ENCODE results near the gene GPC6.
A peak's percentile ranks its signal among the peaks of the same experiment; 100 is the strongest.

Gene GPC6

DNA sequence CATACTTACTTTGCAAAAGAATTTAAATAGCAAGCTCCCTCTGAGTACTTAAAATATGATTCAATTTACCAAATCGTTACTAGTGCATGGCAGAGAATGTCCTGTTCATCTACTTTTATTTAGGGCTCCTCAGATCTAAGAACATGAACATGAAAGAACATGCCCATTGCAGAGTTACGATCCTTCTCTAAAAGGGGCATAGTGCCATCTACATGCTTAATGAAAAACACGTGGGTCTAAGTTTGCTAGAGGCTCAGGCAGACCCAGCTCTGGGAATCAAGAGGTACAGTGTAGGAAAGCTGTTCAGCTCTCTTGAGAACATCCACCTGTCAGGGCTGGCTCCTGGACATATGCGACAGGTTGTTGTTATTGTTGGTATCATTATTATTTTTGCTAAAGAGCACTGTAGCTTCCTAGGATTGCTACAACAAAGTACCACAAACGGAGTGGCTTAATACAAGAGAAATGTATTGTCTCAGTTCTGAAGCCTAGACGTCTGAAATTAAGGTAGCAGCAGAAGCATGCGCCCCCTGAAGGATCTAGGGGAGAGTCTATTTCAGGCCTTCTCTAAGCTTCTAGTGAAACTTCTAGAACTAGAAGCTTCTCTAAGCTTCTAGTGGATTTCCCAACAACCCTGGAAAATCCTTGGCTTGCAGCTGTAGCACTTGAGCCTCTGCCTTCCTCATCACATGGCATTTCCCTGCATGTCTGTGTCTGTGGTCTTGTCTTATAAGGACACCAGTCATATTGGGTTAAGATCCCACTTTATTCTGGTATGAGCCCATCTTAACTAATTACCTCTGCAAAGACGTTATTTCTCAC, 1119.0 kb downstream of the GPC6 start:
- DNase-seq (ENCODE audit: low read depth in 2 of 2) = no peak

DNA sequence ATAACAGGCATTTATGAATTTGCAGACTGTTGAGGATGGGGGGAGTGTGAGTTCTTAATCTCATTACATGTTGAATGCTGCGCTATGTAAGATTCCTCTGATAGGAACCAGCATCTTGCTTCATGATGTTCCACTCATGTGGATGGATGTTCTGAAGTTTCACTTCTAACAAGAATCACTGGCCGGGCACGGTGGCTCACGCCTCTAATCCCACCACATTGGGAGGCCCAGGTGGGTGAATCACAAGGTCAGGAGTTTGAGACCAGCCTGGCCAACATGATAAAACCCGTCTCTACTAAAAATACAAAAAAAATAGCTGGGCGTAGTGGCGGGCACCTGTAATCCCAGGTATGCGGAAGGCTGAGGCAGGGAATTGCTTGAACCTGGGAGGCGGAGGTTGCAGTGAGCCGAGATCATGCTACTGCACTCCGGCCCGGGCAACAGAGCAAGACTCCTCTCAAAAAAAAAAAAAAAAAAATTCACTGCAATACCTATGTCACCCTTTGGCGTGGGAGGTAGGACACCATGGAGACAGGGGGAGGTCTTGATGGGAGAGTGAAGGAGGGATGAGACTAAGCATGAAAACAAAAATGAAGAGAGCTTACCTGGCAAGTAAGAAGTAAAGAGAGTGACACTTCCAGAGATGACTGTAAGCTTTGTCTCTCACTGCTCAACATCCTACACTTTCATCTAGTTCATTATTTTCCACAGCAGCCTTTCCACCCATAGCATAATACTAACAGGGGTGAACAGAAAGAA, 1119.8 kb downstream of the GPC6 start:
- DNase-seq (ENCODE audit: low read depth in 2 of 2) = no peak

DNA sequence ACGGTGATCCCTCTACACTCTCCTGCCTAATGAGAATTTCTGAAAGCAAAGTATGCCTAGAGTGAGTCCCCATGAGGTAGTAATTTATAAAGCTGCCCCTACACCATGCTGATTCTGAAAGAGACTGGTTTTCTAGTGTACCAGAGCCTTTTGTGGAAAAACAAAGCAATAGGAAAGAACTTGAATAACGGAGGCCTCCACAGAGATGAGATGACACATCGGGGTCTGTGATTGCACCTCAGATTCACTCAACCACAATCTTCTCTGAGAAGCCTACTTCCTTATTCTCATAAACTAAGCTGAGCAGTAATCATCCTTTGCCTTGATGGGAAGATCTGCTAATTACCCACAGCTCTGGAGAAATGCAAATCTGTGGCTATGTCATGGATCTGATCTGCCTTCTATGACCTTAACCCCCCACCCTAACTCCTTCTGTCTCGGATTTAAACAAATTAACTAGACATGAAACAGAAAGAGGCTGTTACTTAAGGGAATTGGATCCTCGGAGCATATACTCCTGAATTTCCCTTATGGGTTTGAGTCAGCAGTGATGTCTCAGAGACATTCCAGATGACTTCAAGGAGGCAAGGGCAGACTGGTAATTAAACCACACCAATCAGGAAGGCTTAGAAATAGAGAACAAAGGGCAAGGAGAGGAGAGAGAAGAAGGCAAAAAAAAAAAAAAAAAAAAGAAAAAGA, 1124.8 kb downstream of the GPC6 start:
- no peak for DNase-seq (ENCODE audit: low read depth in 2 of 2)

DNA sequence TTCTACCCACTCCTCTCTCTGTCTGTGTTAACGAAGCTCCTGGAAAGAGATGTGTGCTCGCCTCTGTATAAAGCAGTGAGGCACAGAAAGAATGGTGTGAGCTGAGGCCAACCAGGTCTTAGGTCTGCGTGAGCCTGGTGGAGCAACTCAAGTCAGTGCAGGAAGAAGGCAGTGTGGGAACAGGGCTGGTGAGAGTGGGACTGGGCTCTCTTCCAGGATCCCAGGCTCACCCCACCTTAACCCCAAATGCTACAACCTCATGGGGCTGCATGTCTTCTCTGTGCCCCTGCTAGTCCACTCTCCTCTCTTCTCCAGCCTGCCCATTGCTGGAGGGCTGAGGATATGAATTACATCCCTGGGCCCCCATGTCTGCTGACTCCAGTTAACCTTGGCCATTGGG, 1125.5 kb downstream of the GPC6 start:
- no peak for DNase-seq (ENCODE audit: low read depth in 2 of 2)

DNA sequence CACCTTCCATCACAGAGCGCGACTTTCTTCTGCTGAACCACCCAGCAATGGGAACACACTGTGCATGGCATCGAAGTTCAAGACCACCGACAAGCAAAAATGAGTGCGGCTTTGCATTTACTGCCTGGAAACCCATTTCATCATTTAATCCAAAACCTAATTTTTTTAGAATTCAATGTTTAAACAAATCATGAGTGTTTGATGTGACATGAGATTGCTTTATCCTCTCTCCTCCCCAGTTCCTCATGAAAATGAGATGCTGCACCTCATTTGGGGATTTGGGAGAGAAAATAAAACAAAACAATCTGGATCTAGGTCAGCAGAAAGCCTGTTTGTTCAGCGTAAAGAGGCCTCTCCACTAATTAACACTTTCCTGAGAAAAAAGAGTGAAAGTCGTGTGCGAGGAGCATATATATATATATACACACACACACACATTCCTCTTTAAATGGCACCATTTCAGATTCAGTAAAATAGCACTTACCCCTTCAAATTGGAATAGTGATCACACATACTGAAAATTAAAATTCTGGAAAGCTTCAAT, 1126.6 kb downstream of the GPC6 start:
- no peak for DNase-seq (ENCODE audit: low read depth in 2 of 2)

DNA sequence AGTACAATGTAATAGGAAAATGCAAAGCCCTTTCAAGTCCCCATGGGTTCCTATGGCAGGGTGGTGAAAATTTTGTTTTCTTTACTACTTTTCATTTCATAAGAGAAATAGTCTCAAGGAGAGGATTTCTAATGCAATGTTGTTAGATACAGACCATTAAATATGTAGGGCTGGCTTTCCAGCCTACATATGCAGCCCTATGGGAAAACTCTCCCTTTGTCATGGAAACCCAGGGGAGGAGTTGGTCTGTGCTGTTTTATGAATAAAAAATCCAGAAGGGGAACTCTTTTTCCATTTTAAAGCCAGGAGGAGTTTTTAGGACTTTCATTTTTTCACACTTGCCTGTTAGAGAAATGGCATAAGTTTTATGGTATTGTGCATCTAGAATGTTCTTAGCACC, 1133.3 kb downstream of the GPC6 start:
- no peak for DNase-seq (ENCODE audit: low read depth in 2 of 2)

DNA sequence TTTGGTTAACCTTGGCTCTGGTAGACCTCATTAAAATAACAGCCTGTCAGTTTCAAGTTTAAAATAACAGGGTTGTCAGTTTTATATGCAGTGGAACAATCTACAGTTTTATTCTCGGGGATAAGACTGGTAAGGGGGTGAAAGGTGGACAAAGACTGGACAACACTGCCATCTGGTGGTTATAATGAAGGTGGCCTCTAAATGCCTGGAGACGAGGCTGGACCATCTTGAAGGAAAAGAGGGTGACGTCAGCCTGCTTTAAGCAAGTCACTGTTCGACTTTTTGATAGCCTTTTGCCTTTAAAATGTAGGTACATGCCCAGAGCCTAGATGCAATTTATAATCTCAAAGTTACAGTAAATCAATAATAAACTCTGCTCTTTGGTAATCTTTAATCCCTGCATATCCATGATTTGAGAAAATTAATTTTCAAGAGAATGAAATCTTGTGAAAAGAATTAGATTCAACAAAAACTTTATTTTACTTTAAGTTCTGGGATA, 1135.9 kb downstream of the GPC6 start:
- peak; percentile 45 to 49 for DNase-seq (ENCODE audit: low read depth in 2 of 2)

DNA sequence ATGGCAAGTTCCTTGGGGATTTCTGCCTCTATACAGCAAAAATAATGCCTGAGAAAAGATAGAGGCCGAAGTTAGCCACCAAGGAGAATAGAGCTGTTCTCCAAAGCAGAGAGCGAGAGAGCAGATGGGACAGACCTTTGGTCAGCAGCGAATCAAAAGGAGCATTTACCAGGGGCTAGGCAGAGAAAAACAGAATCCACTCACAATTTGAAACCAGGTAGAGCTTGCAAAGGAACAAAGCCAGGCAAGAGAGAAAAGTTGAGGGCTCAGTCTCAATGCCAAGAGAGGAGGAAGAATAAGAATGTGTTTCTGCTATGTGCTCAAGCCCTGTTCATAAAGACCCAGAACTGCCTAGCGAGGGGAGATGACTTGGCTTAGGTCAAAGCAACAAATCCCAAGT, 1140.1 kb downstream of the GPC6 start:
- no peak for DNase-seq (ENCODE audit: low read depth in 2 of 2)

DNA sequence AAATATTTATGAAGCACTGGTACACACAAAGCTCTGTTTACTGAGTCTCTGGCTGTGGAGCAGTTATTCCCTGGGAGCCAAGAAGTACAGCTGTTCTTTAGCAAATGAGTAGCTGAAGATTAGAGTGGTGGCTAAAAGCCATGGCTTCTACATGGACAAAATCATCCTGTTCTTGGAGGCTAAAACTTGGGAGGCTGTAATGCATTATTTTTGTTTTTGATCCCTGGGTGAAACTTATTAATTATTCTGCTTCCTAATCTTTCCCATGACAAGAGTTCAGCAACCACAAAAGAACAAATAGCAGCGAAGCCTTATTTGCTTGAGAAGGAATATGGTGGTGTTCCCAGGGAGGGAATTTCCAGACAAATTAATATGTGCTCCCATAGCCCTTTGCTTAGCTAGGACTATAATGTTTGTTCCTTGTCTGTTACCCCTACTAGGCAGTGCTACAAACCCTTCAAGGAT, 1143.4 kb downstream of the GPC6 start:
- no peak for DNase-seq (ENCODE audit: low read depth in 2 of 2)

DNA sequence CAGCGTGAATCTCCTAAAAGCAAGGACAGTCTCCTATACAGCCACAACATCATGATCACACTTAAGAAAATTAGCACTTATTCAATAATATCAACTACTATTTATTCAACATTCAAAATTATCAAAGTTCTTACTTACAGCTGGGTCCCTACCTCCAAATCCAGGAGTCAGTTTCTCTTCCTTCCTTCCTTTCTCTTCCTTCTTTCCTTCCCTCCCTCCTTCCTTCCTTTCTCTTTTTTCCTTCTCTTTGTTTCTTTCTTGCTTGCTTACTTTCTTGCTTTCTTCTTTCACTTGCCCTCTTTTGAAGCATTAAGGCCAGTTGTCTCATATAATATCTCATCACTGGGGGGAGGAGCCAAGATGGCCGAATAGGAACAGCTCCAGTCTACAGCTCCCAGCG, 1145.2 kb downstream of the GPC6 start:
- no peak for DNase-seq (ENCODE audit: low read depth in 2 of 2)

DNA sequence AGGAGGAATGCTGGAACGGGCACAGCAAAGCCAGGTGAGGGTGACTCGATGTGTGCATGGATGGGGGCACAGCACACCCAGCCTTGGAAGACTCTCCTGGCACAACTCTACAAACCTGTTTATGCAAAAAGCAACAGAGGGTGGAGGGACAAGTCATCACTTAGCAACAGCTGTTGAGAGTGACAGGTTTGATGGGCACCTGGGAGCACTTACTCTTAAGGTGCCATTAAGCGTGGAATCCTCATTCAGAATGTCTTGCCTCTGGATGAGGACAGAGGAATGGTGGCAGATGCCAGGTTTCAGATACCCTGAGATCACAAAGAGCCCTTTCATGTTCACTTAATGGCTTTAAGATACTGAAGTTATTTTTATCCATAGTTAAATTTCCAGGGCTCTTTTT, 1155.9 kb downstream of the GPC6 start:
- no peak for DNase-seq (ENCODE audit: low read depth in 2 of 2)

DNA sequence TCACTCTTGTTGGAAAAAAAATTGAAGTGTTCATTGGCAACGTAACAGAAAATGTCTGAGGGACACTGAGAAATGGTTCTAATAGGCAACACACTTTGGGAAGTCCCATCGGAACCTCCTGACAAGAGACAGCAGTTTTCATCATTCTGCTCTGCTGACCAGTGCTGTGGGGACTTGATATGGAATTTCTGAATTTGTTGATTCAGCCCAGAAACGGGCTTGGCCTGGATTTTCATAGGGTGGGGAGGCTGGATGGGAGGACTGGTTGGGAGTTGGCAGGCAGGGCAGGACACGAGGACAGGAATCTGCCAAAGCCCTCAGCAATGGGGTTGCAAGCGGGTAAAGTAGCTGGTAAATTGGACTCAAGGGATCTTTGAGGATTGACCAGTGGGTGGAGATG, 1156.4 kb downstream of the GPC6 start:
- no peak for DNase-seq (ENCODE audit: low read depth in 2 of 2)

DNA sequence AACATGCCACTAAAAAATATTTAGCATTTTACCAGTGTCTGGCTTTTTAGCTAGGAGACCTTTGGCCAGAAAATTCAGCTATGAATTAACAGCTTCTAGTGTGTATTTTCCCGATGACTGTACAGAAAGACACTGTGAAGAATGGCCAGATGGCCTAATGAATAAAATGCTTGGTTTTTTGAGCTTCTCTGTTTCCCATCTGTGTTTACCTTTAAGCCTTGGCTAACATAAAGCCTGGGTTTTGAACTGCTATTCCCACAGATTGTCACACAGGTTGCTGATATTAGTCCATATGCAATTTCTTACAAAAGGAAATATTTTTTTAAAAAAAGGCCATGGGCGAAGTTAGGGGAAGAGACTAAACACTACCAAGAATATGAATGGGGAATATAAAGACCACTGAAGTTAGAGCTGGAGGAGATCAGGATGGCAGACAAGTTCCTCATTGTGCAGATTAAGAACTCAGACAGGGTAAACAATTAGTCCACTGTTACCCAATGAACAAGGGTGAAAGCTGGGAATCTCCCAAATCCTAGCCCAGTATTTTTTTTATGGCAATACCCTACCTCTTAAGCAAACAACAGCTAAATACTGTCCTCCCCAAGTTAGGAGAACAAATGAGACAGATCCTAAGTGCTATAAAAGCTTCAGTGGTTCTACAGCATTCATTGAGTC, 1157.8 kb downstream of the GPC6 start:
- no peak for DNase-seq (ENCODE audit: low read depth in 2 of 2)

DNA sequence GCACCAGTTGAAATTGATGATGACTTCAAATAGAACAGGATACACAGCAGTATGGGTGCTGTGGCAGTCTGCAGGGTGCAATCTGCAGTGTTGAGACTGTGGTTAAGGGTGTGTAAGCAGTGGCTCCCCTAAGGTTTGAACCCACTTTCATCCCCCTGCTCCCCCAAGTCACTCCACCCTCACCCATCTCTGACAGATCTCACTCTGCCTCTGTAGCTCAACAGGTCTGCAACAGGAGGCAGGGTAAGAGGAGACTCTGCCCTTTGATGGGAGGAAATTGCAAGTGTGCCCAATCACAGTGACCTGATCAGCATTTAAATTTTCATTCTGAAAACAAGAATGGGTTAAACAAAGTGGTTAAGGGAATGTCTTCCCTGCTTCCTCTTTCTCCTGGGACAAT, 1160.4 kb downstream of the GPC6 start:
- no peak for DNase-seq (ENCODE audit: low read depth in 2 of 2)

DNA sequence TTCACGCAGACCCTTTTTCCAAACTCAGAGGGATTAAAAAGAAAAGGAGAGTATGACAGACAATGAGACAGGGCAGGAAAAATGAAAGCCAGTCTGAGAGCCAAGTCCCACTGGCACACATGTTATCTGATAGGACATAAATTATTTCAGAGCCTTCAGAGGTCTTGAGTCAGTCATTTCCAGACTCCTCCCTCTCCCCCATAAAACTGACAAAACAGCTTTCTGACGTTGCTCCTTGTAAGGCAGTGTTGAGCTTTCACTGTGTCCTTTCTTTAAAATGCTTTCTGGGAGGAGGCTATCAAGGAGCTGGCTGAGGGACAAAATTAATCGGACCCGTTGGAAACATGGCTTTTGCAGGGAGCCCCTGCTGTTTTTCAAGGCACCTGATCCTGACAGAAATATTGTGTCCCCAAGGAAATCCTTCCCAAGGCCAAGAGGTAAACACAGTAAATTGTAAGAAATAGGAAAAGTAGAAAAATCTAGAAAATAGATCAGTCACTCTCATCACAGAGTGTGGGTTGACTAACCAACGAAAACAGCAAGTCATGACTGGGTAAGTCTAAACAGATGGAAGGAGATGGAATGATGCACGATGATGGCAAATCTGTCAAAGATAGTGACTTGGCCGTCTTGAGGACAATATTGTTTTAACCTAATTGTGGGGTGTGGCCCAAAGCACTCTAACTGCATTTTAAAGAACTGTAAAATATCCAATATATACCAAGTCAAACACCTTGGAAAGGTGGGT, 1163.2 kb downstream of the GPC6 start:
- no peak for DNase-seq (ENCODE audit: low read depth in 2 of 2)

DNA sequence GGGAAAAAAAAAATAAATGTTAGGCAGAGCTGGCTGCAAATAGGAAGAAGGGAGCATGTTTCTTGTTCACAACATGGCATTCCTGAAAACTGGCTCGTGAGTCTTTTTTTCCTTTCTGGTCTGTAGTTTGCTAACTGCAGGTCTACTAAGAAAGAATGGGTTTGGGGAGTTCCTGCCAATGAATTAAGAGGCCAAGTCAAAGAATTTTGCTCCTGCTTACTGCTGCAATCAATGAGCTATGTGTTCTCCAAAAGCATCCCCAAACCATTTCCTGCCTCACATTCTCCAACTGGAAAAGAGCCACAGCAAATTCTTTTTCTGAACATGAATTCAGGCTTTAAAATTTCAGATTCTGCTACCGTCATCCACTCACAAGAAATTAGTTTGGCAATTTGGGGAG, 1164.3 kb downstream of the GPC6 start:
- DNase-seq (ENCODE audit: low read depth in 2 of 2) = no peak

DNA sequence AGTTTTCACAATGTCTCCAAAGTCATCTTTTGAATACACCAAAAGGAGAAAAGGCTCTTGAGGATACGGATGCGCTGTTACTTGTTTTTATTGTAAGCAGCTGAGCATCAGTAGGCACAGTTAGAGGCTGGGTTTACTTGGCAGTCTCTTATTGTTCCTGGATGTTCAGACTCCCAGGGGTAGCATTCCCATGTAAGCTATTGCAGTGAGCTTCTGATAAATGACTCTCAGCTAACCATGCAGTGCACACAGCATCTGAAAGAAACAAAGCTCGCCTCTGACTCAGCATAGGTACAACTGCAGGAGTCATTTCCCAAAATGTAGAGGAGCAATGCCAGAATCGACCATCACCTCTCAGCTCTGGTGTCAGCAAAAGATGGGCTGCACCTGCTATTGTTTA, 1168.1 kb downstream of the GPC6 start:
- no peak for DNase-seq (ENCODE audit: low read depth in 2 of 2)

DNA sequence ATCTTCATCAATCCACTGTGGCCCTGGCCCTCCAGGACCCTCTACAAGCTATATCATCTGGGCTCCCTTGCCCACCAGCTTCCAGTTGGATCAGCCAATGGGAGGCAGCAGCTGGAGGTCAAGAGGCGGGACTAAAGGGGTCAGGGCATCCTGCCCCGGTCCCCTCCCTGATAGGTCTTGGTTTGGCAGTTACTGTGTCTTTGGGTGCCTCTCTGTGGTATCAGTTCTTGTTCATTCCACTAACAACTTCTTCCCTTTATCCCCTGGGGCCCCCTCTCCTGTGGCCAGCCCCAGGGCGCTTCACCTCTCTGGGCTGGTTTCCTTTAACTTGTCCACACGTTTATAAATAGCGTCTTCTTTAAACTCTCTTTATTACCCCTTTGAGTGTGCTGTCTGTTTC, 1169.3 kb downstream of the GPC6 start:
- no peak for DNase-seq (ENCODE audit: low read depth in 2 of 2)

DNA sequence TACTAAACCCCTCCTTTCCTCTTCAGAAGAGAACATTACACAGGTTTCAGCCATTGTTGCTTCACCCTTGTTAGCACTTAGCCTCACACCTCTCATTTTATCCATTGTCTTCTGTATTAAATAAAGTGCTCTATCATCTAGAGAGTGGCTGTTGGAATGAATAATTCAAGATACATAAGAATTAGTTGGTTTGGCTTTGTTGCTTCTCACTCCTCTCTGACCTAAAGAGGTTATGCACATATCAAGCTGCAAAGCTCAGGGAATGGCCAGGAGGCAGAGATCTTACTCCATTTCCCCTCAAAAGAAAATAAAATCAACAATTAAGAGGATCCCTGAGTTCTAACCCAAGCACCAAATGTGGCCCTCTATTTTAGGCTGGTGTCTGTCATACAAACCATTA, 1173.2 kb downstream of the GPC6 start:
- no peak for DNase-seq (ENCODE audit: low read depth in 2 of 2)

DNA sequence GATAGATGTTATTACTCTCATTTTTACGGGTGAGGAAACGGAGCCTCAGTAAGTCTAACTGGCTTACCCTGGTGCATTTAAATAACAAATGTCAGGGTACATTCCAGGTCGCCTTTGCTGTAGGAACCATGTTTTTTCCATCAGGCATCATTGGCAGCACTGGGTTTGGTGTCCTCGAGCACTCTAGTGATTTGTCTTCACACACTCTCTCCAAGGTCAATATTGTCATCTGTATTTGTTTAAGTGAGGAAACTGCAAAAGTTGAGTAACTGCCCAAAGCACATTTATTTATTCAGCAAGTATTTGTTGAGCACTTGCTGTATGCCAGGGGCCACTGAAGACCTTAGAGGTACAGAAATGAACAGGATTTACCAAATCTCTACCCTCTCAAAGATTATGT, 1174.3 kb downstream of the GPC6 start:
- no peak for DNase-seq (ENCODE audit: low read depth in 2 of 2)
